HT-29 (cell line): ENCODE data around the gene AK8. TPM values are rescaled to one million over a fixed set of nuclear protein-coding genes. Genes with fewer than 3 reads are reported as not detected.

Experiments
- DNase-seq: peaks from one replicate; pipeline ENCODE4 v3.0.0-alpha.2; 2015; ENCODE audit warnings: low spot score
- total RNA-seq: library from RNA; depleted of rRNA; stranded (reverse); fragments of >200 nt; shearing (Covaris generic); gene quantifications from 2 replicates; pipeline ENCODE4 v1.2.3, GENCODE V29; 2014

AK8 gene
- total RNA-seq, 1 experiment from 2014 or later: not detected

- DNase-seq: no peak
Observed at GRCh38 chr9:132861666-132862065, 16.4 kb downstream of the AK8 start.

GRCh38 chr9:132858751-132859150 is 19.3 kb downstream of the AK8 start:
- DNase-seq: no peak

GRCh38 chr9:132857616-132858342 is 20.3 kb downstream of the AK8 start:
- no peak for DNase-seq

DNA sequence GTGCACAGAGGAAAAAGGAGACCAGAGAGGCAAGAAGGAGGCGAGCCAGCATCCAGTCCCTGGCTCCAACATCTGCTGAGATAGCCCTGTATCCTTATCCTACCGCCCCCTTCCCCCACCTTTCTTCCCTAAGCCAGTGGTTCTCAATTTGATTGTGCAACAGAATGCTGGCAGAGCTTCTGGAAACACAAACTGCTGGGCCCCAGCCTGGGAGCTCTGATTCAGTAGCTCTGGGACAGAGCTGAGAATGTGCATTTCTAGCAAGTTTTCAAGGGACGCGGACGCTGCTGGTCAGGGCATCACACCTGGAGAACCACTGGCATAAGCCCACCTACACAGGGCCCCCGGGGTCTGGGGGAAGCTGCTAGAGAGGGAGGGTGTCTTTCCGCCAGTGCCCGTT is 21.1 kb downstream of the AK8 start:
- DNase-seq: no peak

GRCh38 chr9:132855904-132856303 is 22.2 kb downstream of the AK8 start:
- DNase-seq: no peak

DNA sequence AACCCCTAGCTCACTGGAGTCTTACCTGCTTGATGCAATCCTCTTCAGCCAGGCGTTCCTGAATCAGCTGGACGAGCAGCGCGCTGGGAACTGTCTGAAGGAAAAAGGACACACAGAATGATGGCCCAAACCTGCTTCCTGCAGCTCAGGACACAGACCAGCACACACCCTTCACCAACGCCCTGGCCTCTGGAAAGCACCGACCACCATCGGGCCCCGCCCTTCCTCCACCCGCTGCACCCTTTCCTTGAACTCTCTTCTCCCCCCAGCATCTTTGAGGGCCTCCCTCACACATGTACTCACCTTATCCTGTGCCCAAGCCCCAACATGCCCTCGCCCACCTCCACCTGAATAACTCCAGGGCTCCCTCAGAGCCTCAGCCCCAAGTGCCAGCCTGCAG is 23.3 kb downstream of the AK8 start:
- DNase-seq: no peak

DNA sequence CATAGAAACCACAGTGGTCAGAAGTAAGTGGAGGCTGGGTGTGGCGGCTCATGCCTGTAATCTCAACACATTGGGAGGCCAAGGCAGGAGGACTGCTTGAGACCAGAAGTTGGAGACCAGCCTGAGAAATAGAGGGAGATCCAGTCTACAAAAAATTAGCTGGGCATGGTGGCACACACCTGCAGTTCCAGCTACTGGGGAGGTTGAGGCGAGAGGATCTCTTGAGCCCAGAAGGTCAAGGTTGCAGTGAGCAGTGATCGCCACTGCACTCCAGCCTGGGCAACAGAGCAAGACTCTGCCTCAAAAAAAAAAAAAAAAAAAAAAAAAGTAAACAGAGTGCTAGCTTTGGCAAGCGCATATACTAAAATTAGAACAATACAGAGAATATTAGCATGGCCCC is 24.6 kb downstream of the AK8 start:
- no peak for DNase-seq

GRCh38 chr9:132849185-132849706 is 28.8 kb downstream of the AK8 start:
- peak; percentile 25 for DNase-seq

DNA sequence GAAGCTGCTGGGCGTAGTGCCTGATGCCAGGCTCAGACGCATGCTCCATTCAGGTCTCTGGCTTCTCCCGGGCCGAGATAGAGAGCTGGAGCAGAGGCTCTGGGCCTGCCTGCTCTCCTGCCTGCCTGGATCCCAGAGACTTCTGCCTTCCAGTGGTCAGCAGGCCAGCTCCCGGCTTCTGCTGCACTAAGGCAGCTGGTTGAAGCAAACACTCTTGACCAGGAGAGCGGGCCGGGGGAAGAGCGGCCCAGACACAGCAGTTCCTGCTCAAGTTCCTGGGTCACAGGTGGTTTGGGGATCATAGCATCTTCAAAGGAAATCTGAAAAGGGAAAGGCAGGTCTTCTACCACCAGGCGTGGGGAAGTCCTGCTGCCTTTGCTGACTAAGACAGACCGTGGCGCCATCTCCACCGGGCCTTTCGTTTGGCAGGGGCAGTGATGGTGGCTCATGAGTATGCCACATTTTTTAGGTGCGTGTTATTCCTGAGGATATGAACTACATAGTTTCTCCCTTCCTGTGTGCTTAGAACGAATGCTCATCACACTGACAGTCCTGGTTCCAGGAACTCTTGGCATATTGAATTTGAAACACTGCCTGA is 31.1 kb downstream of the AK8 start:
- DNase-seq: no peak

DNA sequence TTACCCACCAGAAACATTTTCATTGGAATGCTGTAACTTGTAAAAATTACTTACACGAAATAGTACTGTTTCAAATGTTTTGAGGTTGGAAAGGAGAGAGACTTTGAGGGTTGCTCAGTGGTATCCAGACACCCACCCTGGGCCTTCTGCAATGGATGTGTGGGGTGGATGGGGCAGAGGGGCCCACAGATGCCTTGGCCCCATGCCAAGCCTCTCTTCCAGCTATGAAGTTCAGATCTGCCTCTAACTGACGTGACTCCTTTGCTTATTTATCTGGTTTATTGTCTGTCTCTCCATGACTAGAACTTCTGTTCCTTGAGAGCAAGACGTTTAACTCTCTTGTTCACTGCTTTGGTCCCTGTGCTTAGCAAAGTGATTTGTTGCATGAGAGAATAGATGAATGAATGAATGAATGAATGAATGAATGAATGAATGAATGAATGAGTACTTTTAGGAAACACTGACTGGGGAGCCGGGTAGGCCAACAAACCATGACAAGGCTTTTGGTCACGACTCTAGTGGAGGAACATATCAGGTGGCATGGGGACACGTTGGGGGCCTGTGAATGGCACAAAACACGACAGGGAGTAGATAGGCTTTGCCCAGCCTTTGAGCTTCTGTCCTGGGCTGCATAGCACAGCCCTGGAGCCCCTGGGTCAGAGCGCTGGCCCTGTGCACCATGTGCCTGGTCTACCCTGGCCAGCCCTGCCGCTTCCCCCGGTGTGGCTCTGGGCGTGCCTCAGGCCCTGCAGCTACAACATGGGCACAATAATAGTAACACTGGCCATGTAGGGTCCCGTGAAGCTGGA is 31.8 kb downstream of the AK8 start:
- DNase-seq: no peak

DNA sequence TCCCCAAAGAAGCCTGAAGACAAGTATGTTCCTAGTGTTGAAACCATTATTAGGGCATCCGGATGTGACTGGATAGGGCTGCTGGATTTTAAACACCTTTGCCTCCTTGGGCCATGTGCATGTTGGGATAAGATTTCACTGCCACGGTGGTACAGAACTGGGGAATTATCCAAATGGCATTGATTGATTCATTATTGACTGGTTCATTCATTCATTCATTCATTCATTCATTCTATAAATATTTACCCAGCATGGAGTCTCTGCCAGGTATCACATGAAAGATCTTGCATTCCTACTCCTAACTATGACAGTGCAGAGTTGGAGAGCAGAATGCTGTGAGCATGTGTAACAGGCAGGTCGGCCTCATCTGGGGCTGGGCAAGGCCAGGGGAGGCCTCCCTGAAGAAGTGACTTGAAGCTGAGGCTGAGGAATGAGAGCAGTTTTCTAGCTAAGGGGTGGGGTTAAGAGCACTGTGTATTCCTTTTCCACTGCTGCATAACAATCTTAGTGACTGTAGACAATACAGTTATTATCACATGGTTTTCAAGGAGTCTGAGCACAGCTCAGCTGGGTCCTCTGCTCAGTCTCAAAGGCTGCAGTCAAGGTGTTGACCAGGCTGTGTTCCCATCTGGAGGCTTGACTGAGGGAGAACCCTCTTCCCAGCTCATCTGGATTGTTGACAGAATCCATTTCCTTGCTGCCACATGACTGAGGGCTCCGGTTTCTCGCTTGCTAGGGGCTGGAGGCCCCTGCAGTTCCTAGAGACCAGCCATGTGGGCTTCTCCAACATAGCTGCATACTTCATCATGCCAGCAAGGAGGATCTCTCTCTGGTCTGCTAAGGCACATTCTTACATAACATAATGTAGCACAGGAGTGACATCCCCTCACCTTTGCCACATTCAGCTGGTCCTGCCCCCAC is 35.7 kb downstream of the AK8 start:
- DNase-seq: no peak

- no peak for DNase-seq
Observed at GRCh38 chr9:132840980-132841379, 37.1 kb downstream of the AK8 start.

DNA sequence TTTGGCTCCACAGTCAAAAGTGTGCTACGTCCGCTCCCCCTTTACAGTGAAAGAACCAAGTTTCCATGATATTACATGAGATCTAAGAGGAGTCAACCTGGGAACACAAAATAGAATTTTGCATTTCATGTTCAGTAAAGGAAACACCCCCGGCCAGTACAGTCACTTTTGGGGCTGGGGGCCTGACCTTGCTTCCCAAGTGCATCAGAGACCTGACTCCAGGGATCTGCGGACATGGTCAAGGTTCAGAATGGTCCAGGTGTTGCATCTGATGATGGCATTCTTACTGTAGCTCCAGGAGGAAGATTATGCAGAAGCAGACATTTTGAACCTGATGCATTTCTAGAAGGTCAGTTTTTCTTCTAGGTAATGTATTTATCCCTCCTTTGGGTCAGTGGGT is 39.8 kb downstream of the AK8 start:
- no peak for DNase-seq

- no peak for DNase-seq
Observed at GRCh38 chr9:132837501-132838286, 40.4 kb downstream of the AK8 start.

DNA sequence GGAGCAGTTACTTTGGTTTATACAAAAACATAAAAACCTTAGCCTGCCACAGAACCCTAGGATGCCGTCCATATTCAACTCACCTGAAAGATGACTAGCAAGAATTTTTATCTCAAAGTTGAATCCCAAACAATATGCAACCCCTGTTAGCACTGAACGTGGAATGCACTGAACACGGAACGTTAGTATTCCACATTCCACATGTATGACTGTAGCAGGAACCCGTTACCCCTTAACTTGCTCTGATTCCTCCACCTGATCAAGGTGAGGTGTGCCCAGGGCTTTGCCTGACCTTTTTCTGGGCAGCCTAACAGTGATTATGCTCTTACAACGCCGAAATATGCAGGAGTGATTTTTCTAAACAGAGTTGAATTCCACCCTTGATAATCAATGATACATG is 43.7 kb downstream of the AK8 start:
- DNase-seq: no peak

DNA sequence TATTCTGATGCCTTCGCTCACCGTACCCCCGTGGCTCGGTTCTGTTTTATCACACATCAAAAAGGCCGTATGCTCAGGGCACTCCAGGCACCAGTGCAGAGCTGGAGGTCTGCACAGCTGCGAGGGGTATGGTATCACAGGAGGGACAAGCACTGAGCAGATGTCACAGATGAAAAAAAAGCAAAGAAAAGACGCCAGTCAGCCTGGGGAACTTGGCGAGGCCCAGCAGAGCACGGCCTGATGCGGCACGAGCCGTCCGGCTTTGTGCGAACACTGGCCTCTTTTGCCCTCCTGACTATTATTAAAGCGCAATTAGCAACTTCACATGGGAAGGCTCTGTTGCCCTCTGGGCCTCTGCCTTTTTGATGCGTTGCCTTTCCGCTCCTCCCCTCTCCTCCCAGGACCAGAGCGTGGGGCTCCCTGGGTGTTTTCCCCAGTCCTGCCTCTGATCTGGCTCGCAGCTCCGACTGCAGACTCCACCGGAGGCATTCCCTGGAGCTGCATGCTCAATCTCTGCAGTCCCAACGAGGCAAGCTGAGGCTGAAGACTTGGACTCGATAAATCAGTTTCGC is 44.4 kb downstream of the AK8 start:
- no peak for DNase-seq

DNA sequence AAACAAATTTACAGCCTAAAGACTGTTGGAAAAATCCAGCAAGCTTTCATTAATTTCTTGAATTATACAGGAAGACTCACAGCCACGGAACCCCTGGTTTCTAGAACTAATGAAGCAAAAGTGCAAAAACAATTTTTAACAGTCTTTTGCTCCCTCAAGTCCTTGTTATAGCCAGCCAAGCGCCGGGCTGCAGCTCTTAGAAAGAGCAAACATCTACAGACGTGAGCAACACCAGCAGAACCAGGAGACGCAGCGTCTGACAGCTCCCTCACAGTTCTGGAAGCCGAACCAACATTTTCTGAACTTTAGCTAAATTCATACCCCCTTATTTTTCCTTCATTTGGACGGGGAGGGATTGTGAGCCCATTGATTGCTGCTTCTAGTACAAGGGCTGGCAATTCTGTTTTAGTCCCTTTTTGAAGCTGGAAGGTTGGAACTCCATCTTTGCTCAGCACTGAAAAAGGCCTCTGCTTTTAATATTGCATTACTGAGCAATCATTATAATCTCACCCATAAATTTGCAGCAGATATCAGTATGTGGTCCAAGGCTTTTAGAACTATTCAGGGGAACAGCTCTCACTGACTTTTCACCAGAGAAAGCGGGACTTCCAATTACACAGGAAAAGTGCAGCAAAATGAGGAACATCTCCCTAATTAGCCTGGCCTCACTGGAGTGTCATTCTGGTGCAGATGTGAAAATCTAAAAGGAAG is 45.8 kb downstream of the AK8 start:
- no peak for DNase-seq

DNA sequence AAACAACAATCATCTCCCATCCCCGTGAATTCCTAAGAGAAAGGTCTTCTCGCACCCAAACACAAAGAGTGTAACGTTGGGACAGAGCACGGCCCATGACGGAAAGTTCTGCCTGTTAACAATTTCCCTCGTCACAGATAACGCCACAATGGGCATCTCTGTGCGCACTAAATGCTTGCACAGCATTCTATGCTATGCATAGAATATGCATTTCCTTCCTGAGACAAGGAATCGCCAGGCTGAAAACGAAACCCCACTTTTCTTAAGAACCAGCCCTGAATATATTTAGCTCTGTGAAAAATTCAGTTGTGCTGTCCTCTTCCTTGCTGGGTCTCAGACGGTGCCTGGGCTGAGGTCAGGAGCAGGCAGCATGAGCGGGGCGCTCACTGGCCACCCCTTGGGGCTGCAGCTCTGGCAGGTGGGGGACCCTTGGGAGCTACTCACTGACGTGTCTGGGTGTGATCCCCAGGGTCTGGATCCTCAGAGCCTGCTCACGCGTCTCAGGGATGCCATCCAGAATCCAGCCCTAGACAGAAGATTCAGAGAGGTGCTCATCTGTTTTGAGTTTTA is 49.8 kb downstream of the AK8 start:
- DNase-seq: no peak

DNA sequence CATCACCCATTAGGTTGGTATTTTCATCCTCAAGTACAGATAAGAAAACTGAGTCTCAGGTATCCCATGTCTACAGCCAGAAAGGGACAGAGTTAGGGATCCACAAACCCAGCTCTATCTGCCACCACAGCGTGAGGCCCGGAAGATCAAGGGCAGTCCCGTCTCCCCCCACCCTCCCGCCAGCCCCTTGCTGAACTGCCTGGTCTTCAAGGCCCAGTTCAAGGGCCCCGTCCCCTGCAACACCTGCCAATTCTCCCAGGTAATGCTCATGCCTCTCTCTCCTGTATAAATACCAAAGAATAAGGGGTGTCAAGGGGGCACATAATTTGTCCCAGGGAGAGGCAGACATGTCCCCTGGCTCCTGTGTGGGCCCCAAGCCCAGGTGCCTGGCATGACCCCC is 50.7 kb downstream of the AK8 start:
- no peak for DNase-seq
